ENCODE results near the gene SLC15A1. TPM values are rescaled to one million over a fixed set of nuclear protein-coding genes. Genes with fewer than 3 reads are reported as not detected.

The SLC15A1 gene
- polyA plus RNA-seq (2013, experiment 1 of 2; ENCODE audit: insufficient read length), result not detected
- polyA plus RNA-seq (2013, experiment 2 of 2; ENCODE audit: insufficient read length), result 0.06 TPM

DNA sequence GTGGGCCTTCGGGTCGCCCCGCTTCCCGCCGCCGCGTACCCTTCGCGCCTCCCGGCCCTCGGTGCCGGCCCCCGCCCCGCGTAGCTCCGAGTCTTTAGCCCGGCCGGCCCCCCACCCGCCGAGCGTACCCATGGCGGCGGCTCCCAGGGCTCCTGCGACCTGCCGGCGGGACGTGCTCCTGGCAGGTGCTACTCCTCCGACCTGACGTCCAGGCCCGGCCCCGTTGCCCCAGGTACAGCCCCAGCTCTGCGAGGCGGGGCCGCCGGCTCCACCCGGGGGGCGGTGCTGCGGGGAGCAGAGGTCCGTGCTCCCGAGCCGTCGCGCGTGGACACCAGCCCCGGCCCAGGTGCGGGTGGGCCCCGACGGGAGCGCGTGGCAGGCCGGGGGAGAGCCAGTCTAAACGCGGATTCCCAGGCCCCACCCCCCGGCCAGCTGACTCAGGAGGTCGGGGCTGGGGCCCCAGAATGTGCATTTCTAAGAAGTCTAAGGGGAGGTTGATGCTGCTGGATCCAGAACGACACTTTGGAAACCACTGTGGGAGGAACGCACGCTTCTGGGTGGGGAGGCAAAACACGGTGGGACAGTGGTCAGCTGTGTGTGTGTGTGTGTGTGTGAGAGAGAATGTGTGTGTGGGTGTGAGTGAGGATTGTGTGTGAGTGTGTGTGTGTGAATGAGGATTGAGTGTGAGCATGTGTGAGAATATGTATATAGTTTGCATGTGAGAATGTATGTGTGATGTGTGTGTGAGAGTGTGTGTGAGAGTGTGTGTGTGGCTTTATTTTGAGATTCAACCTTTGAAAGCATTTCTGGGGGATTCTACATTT lies at the start of gene SLC15A1:
Gene SLC15A1, minus strand, starts transcription at position 206 of the 824 bp plus-strand sequence. Its CDS starts 74 bp downstream, at position 132.
- DNase-seq, result no peak

DNA sequence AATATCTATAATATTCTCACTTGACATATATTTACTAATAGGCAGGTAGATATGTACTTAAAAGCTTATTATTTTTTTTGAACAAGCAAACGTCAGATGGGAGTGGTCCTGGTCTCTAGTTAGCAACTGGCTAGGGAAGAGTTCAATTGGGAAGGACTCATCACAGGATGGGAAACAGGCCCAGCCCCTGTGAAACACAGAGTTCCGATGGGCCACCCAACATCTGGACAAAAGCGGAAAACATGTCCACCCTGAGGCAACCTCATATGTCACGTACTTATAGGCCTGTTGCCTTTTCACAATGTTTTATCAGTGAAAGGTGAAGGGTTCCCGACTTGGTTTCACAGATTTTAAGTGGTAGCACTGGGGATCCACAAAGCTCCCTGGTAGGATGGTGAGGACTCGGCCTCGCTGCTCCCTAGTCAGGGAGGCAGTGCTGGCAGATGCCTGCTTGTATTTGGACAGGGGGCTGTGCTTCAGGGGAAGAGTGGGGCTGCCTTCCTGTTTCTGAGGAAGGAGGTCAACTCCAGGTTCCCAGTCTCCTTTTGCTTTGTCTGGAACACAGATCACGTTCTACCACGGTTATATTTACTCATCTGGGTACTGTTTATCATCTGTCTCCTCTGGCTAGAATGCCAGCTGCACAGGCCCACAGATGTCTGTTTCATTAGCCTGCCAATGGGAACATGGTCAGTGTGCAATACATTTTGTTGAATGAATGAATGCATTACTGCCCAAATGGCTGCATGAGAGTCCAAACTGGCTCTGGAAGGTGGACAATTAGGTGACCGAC lies 49.4 kb upstream of the SLC15A1 start:
- DNase-seq, result no peak

GRCh38 chr13:98800078-98800477 lies 47.6 kb upstream of the SLC15A1 start:
- DNase-seq, result no peak

DNA sequence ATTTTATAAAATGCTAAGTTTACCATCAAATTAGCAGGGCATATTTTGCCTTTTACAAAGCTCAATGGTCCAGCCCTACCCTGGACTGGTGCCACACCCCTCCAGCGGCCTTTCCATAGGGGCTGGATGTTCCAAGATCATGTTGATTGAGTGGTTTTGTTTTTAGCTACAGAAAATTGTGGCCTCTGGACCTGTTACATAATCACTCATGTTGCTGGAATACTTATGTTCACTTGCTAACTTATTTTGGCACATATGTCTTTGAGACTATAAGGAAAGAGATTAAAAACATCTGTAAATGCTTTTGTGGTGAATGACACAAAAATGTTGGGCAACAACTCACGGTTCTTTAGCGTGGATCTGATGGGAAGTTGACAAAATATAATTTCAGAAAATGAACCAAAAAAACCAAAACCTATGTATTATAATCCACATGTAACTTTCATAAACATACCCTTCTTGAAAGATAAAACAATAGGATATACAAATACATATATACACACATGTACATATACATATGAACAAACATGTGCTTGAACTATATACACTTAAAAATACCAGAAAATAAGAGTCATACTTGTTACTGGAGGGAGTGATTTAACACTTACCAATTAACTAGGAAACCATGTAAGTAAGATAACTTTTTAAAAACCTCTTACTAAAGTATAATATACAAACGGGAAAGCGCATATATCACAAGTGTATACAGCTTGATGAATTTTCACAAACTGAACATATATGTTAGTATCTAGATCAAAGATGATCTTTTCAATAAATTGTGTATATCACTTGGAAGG lies 46.6 kb upstream of the SLC15A1 start:
- peak; percentile 93 for DNase-seq

GRCh38 chr13:98797456-98797855 lies 45.0 kb upstream of the SLC15A1 start:
- DNase-seq, result peak; percentile 35

DNA sequence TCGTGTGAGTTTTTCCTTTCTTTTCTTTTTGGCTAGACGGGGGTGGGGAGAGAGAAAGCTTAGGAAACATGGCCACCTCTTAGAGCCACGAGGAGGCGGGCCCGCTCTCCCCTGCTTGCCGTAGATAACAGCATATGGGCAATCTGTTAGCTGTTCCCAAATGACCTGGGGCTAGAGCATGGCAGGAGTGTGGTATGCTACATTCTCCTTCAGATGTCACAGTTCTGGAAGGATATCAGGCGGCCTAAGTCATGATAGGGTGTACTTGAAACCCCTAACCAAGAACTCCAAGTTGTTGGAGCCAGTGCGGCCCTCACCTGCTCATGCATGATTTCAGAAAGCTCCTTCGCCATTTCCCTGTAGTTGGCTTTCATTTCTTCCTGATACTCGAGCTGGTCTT lies 44.3 kb upstream of the SLC15A1 start:
- DNase-seq, result no peak

DNA sequence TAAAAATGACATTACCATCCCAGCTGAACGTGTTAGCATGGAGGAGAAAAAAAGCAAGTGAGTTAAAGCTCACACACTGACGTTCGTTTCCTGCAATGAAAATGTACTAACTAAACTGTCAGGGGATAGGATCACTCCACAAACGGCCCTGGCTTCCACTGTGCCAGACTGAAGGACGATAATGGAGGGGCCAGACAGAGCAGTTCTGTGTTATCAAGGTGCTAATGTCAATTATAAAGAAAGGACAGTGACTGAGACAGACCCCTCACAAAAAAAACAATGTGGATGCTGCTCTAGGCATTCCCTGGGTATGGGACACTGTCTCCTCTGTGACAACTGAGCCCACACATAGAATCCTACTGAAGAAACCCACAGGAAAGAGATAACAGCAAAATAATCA lies 43.7 kb upstream of the SLC15A1 start:
- no peak for DNase-seq

GRCh38 chr13:98795220-98795619 lies 42.7 kb upstream of the SLC15A1 start:
- no peak for DNase-seq

DNA sequence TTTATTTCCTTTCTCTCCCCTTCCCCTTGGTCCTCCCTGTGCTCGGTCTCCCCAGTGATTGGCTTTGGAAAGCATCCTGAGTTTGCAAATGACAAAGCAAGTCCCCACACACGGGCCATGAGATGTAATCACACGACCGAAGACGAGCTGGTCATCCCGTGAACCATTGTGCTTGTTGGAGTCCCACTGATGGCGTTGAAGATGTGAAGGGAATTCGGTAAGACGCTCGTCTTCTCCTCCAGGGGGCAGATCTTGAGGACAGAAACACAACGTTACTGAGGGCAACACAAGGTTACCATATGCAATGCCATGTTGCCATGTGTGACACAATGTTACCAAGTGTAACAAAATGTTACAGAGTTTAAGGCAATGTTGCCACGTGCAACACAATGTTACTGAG lies 42.0 kb upstream of the SLC15A1 start:
- DNase-seq, result no peak

DNA sequence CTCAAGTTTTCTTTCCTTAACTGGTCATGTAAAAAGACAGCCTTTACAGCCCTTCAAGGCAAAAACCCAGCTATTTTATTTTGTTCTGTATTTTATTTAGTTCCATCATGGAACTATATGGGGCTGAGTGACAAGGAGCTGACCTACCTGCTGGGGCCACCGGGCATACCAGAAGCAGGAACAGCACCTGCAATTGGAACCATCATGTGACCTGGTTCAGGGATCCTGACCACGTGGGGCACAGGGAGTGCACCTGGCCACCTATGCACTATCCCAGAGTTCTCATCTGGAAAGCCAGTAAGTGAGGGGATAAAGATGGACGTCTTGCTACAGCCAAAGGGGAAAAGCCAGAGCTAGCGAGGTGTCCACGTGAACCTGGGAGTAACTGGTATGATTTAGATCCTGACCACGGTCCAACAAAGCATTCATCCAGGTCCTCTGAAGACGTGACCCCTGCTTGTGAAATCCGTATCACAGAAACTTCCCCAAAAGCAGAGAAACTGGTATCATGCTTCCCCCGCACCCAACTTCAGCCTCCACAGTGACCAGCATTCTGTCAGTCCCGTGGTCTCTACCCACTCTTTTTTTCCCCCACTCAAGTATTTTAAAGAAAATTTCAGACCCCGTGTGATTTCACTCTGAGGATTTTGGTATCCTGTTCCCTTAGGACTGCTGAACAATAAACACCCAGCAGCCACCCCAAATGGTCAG lies 40.5 kb upstream of the SLC15A1 start:
- no peak for DNase-seq

DNA sequence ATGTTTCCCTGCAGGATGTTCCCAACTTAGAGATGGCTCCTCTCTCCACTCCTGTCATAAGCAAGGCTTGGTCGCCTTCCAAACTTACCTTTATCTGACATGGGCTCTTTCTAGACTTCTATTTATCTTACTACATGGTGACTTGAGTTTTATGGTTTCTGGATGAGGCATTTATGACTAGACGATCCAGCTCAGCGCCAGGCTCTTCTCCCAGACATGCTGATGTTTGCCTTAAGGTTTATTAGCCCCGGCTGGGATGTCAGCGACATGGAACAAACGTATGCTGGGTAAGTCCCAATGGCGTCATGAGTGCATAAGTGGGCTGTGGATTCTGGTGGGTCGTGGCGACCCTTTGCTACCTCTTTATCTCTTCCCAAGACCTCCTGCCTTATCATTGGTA lies 39.8 kb upstream of the SLC15A1 start:
- no peak for DNase-seq

DNA sequence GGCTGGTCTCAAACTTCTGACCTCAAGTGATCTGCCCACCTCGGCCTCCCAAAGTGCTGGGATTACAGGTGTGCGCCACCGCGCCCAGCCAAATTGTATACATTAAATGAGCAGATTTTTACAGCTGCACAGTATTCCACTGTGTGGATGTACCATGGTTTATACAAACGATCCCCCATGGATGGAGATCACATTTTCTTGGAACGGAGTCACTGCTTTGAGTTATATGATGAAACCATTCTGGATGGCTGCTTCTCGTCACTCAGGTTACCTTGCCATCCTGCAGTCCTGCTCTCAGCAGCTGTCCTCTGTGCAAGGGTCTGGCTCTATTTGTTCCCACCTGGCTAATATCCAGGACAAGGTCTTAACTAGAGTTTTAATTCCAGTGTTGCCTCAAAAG lies 39.1 kb upstream of the SLC15A1 start:
- no peak for DNase-seq

- no peak for DNase-seq
Measured at GRCh38 chr13:98787996-98788395, 35.5 kb upstream of the SLC15A1 start.

DNA sequence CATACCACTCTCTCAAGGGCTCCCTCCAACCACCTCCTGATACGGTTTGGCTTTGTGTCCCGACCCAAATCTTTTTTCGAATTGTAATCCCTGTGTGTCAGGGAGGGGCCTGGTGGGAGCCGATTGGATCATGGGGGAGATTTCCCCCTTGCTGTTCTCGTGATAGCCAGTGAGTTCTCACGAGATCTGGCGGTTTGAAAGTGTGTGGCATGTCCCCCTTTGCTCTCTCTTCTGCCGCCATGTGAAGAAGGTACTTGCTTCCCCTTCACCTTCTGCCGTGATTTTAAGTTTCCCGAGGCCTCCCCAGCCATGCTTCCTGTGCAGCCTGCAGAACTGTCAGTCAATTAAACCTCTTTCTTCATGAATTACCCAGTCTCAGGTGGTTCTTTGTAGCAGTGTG lies 34.7 kb upstream of the SLC15A1 start:
- no peak for DNase-seq

GRCh38 chr13:98786023-98786422 lies 33.6 kb upstream of the SLC15A1 start:
- no peak for DNase-seq

GRCh38 chr13:98785405-98785804 lies 32.9 kb upstream of the SLC15A1 start:
- DNase-seq, result no peak

DNA sequence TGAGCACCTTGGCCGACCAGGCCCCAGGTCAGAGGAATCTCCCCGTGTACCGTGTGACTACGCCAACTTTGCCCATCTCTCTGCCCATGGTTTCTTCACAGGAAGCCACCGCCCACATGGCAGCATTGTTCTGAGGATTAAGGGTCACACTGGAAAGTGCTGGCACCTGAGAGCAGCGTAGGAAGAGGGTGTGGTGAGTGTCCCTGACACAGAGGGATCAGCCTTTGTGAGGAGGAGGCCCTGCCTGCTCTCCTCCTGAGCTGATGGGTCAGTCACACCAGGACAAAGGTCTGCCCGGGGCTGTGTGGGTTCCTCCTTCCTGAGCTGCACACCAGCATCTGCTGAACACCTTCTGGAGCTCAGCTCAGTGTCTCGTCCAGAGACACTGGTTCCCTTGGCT lies 32.2 kb upstream of the SLC15A1 start:
- DNase-seq, result no peak

DNA sequence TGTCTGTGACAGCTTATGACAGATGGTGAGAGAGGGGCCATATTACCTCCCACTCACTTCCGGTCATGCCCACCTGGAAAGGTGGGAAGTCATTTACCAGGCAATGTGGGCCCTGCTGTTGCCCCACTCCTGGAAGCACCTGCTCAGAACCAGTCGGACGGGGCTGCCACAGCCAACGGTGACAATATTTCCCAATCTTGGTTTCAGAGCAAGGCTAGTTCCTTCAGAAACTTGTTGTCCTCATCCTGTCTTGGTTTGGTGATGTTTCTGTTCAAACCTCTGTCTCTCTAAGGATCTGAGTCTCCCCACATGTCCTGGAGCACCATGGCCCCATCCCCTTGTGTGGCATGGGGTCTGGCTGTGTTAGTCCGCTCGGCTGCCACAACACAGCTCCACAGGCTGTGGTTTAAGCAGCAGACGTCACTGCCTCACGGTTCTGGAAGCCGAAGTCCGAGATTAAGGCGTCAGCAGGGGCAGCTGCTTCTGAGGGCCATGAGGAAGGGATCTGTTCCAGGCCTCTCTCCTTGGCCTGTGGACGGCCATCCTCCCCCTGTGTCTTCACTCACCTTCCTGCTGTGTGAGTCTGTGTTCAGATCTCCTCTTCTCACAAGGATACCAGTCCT lies 31.5 kb upstream of the SLC15A1 start:
- DNase-seq, result no peak

DNA sequence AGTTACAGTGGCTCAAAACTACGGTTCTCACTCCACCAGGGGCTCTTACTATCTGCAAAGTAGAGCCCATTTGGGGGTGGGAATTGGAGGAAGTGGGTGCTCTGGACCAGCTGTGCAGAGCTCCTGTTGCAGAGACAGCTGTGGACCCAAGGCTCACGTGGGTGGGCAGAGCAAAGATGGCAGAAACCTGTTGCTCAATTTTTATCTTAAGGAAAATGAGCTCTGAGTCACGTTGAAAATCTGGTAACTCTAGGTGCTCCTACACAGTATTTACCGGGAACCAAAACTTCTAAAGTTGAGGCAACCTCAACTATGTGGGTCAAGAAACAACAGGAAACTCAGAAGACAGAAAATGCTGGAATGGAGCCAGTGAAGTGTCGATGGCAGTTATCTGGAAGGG lies 30.2 kb upstream of the SLC15A1 start:
- no peak for DNase-seq

DNA sequence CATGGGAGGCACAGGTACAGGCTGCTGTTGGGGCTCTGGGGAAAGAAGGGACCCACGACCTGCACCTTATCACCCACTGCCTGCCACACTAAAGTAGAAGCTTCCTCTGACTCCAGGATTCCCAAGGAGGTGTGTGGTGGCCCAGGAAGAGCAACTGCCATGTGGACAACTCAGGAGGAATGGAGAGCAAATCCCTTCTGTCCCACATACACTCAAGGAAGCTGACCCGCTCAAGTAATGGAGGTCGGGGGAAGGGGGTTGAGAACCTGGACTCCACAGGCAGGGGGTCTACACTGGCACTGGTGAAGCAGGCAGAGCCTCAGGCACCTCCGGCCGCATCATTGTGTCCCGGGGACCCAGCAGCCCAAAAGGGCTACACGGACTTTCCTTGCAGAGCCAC lies 29.4 kb upstream of the SLC15A1 start:
- no peak for DNase-seq

- DNase-seq, result no peak
Measured at GRCh38 chr13:98781470-98781869, 29.0 kb upstream of the SLC15A1 start.

DNA sequence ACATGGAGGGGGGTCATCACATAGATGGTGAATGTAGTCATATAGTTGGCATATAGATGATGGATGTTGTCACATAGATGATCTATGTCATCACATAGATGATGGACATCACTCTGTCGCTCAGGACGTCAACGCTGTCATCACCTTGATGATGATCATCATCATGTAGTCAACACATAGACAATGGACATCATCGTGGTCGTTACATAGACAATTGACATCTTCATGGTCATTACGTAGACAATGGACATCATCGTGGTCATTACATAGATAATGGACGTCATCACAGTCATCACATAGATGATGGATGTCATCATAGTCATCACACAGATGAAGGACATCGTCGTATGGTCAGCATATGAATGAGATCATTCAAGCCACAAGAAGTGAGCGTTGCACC lies 28.6 kb upstream of the SLC15A1 start:
- DNase-seq, result no peak
